HL-60 (cell line): ENCODE results near the gene ACTN1.

Source experiments
- CTCF ChIP-seq: IDR thresholded peaks from one replicate; pipeline ENCODE4 v1.5.1; 2011; ENCODE audit warnings: low read length, control low read depth, inconsistent platforms; ENCODE audit not compliant: insufficient read depth
- POLR2AphosphoS5 ChIP-seq: IDR thresholded peaks from 2 replicates; pipeline ENCODE4 v1.6.1; 2012; ENCODE audit warnings: low read depth
- REST ChIP-seq: IDR thresholded peaks from 2 replicates; pipeline ENCODE4 v1.6.1; 2012; ENCODE audit warnings: low read depth; ENCODE audit not compliant: insufficient replicate concordance
- SPI1 ChIP-seq: IDR thresholded peaks from 2 replicates; pipeline ENCODE4 v1.6.1; 2012; ENCODE audit warnings: low read depth, mild to moderate bottlenecking, borderline replicate concordance

- TF ChIP-seq CTCF = no peak
- no peak for TF ChIP-seq POLR2AphosphoS5
- TF ChIP-seq SPI1 = no peak
- no peak for TF ChIP-seq REST
Observed at GRCh38 chr14:68908803-68909202, 70.3 kb downstream of the ACTN1 start.
